Stimulated activated CD8-positive, alpha-beta memory T cell treated with anti-CD3 and anti-CD28 coated beads, Interleukin-15, amount 100 ng/mL, for 24 hours (primary cell): ENCODE data around the gene LRRC74A.

Source experiments
- DNase-seq: peaks from one replicate; pipeline ENCODE4 v3.0.0-alpha.2; 2020; ENCODE audit warnings: low read depth

LRRC74A gene

DNA sequence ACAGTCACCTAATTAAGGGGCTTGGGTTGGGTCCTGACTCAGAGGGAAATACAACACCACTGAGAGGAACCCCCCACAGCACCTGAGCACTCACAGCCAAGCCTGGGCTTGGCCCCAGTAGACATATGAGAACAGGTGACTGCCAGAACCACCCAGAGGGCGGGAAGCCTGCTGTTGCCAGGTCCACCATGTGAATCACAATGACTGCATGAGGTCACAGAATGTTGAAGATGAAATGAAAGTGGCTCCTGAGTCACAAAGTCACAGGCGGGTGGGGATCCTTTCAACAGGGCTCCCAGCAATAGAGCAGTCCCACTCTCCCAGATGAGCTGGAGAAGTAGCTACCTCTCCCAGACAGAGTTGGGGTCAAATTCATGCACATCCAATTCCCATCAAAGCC is at the start of gene LRRC74A:
LRRC74A (plus strand) TSS at position 287 of the 400 bp plus-strand sequence. CDS start 290 bp downstream, outside the sequence.
- DNase-seq = no peak

DNA sequence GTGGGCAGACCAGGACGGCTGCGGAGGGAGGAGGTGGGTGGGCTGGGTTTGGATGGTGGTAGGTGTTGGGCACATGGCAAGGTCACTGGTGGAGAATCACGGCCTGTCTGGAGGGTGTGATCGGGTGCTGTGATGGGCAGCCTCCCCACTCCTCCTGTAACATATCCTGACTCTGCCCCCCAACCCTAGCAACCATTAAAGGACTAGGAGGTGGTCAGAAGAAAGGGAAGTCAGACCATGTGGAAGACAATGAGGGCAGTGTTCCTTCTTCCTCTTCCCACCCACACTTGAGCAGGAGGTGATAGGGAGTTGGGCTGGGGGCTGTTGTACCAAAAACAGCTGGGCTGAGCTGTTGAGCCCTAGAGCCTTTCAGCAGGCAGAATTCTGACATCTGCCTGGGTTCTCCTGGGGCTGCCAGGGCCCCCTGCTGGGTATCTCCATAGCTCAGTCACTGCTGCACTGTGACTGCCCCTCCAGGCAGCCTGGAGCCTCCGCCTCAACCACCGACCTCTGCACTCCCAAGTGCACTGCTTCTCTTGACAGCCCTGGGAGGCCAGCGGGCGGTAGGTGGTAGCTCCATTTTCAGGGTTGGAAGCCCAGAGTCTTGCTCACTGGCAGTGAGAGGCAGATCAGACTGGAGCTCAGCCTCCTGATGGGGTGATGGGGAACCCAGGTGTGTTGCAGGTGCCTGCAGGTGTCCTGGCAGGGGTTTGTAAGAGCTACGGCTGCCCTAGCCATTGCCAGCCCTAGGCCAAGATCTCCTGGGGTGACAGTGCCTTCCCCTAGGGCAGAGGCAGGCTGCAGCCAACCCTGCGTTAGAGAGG is 49.6 kb upstream of the LRRC74A start:
- DNase-seq = no peak

DNA sequence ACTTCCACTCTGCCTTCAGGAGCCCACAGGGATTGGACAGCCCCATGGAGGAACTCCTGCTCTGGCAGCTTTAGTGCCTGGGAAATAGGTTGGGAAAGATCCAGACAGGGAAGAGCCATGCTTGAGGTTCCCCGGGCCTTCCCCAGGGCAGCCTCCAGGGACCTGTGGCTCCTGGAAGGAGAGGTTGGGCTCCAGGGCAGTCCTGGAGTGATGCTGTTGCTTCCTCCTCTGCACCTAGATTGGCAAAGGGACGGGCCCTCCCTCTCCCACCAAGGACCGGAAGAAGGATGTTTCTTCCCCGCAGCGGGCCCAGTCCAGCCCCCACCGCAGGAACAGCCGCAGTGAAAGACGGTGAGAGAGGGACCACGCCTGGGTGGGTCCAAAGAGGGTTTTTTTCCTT is 48.5 kb upstream of the LRRC74A start:
- DNase-seq = no peak

DNA sequence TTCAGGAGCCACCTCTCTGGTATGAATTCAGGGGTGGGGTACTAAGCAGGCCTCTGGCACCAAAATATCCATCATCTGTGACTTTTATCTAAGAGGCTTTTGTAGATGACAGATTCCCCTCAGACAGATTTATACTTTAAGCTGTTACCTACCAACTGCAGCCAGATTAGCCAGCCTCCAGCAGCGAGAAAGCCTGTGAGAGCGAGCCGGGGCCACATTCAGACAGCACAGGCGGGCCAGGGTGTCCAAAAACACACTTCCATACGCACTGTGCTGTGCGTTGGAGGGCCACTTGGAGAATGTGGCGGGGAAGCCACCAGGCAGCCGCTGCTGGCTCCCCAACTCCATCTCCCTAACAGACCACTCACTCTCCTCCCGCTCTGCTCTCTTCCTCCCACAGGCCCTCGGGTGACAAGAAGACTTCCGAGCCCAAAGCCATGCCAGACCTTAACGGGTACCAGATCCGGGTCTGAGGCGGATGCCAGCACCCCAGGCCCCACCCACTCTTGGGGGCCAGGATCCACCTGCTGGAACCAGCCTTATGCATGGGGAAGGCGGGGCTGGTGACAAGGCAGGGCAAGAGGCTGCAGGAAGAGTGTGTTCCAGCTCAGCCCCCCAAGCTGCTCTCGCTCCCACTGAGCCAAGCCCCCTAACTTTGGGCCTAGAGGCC is 47.5 kb upstream of the LRRC74A start:
- DNase-seq = no peak

DNA sequence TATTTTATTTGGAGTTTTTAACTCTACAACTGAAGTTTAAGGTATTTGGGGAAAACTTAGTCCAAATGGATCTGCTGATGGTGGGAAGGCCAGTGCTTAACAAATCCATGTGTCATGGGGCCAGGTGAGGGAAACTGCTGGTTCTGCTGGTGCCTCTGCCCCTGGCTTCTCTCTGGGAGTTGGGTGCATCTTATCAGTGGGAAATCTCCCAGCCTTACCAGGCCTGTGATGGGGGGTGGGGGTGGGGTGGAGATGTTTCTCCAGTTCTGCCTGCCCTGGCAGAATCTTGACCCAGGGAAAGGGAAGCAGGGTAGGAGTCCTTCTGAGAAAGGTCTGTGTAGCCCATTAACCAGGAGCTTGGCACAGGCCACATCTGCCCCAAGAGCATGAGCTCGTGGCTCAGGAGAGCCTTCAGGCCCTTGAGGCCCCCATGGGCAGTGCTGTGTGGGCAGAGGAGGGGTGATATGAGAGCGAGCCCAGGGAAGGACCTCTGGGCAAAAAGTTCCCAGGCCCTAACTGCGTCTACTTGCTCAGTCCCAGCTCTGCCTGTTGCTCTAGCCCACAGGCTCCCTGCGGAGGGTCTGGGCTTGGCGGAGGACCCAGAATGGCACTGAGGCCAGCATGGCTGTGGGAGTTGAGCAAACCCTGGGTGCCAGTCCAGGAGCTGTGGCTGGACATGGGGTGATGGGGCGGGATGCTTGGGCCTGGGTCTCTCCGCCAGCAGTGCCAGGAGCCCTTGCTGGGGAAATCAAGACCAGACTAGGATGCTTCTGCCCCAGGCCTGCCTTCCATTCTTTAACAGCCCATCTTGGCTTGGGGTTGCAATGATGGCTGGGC is 46.8 kb upstream of the LRRC74A start:
- no peak for DNase-seq

DNA sequence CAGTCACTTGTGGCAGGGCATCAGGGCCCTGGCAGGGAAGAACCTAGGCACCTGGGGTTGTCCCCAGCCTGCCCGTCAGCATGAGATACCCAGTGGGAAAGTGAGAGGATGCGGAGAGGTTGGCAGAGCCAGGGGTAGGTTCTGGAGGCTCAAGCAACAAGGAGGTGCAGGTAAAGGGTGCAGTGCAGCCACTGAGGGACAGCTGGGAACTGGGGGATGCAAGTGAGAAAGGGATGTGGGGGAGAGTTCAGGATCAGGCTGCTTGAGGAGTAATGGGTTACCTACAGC is 46.2 kb upstream of the LRRC74A start:
- no peak for DNase-seq

DNA sequence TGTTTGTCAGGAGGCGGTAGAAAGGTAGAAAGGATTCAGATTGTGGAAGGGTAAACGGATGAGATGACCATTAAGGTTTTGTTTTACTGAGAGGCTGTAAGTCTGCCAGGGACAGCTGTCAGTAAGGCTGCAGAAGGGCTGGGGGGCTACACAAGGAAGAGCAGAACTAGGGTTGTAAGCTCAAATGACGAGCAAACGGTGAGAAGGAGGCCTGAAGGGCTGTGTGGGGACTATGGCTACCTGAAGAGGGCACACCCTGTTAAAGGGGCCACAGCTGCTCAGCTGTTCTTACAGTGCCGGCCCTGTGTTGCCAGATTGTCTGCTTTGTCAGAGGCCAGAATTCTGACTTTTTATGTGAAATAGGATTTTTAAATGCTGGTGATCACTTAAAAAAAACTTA is 45.8 kb upstream of the LRRC74A start:
- DNase-seq = no peak

DNA sequence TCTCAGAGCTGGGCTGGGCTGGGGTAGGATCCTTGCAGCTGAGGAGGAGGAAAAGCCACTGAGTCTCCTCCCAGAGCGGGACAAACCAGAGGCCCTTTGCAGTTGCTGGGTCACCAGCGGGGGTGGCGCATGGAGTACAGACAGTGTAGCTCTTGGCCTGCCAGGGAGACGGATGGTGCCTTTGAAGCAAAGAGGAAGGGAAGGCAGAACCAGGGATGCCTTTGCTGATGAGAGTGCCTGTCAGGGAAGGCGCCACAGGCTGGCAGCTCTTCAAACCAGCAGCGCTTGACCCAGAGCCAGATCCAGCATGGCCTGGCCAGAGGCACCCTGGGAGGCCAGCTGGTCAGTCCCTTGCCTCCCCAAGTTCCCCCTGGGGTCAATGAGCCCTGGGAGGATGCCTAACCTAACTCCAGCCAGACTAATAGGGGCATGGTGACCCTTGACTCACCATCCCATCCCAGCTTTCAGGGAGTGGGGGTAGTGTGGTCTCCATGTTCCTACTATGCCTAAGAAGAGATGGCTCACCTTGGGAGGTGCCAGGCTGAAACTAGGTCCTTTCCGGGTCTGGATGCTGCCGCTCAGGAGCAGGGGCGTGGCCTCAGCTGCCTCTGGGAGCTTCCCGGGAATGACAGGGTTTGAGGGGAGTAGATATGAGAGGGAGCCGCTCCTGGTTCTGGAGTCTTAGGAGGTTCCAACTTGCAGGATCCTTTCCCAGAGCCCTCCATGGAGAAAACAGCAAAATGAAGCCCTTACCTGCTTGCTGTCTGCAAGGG is 45.1 kb upstream of the LRRC74A start:
- DNase-seq = no peak

DNA sequence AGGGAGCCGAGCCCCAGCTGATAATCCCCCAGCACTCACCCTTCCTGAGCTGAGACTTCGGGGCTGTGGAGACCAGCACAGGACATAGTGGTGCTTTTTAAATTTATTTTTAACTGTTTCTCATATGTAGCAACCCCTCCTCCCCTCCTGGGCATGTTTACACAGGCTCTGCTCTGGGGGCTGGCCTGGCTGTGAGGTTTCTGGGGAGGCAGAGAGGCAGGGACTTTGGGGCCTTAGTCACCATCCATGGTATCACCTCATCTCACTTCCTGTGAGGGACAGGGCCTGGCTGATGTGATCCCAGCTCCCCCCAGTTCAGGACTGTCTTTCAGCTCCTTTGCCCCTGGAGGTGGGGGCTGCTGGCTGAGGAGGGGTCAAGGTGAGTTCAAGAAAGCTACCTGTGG is 44.6 kb upstream of the LRRC74A start:
- DNase-seq = no peak

DNA sequence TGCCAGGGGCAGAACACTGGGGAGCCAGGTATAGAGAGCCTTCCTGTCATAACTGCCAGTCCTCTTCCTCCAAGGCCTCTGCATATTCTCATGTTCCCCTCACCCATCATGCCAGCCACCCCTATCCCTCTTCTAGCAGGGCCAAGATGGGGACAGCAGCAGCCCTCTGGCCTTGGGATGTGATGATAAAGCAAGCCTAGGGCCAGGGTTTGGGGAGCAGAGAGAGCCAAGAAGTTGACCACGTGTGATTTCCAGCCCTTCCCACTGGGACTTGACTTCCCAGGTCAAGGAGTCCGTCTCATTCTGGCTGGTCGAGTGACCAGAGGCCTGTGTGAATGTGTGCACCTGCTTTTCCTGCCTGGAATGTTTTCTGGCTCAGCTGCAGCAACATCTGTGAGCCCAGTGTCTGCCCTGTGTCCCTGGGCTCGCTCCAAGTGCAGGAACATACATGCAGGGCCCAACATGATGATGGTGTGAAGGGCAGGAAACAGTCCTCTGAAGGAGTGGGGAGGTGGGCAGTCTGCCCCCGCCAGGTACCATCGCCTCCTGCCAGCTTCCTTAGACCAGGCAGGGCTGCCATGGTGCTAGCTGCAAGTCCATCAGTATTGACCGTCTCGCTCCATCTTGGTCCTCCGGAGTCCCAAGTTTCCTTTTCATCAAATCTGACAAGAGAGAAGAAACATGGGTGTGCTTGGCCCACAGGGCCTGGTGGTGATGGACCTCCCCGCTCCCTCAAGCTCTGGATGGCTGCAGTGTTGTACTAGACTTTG is 43.9 kb upstream of the LRRC74A start:
- DNase-seq = no peak

DNA sequence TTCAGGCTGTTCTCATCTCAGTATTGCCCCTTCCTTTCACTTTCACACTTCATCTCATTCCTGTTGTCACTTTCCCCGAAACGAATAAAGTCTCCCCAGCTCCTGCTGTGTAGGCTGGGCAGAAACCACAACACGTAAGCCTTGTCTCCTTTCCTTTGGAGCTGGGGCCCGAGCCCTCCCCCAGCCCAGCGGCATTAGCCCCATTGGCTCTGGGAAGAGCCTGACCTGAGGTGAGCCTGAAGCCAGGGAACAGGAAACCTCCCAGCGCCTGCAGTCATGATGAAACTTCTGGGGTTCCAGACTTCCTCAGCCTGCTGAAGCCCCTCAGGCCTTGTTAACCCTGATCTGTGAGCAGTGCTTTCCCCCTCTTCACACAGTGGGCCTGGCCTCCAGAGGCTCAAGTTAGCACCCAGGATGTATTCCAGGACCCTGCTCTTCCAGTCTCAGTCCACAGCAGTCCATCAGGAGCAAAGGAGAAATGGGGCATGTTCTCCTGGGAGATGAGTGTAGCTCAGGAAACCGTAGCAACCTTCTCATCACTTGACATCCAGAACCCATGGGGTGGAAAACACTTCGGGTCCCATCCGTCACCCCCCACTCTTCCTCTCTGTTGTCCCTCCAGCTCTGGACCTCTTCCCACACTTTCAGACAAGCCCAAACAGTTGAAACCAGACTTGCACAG is 43.2 kb upstream of the LRRC74A start:
- DNase-seq = no peak

DNA sequence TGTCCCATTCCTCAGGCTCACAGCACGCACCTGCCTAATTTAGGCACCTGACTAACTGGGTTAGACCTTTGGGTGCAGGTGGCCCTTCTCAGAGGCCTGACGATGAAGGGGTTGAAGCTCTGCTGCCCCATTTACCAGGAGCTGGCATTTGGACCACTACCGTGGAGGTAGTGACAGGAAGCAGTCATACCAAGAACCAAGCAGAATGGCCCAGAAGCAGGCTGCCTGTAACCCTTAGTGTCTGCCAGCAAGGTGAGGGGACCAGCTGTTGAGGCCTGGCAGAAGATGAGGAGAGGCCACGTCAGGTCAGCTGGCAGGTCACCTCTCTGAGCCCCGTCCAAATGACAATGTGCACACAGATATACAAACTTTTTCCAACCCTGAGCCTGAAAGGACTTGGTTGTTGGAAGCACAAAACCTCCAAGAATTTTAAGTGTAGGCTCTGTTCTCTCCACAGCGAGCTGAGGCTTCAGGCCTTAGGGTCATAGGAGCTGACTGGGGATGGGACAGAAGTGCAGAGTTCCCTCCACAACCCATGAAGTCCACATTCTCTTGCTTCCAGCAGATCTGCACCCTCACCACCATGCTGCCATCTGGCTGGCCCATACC is 41.8 kb upstream of the LRRC74A start:
- DNase-seq = no peak

DNA sequence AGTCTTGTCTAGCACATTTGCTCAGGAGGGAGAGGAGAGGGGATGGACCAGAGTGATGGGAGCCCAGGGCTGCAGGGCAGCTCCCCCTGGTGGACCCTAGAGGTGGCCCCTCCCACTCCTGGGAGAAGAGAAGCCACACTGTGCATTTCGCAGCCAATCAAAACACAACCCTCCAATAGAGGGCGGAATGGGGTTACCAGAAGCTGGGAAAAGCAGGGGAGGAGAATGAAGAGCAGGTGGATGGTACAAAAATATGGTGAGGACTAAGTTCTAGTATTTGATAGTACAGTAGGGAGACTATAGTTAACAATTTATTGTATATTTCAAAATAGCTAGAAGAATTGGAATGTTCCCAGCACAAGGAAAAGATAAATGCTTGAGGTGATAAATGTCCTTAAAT is 41.3 kb upstream of the LRRC74A start:
- DNase-seq = no peak

DNA sequence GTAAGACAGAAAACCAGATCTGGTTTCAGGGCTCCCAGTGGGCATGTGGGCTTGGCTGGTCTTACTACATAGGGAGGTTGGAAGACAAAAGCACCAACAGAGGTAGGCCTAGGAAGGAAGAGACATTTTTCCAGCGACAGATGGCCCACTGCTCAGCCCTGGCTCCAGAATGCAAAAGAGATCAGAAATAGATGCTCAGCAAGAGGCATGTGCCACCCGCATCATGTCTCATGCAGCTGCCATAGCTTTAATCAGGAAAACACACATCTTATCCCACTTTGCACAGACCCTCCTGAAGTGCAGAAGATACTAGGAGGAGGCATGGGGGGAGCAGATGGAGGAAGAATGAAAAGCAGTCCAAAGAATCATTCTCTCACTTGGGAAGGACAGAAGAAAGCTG is 39.6 kb upstream of the LRRC74A start:
- no peak for DNase-seq

DNA sequence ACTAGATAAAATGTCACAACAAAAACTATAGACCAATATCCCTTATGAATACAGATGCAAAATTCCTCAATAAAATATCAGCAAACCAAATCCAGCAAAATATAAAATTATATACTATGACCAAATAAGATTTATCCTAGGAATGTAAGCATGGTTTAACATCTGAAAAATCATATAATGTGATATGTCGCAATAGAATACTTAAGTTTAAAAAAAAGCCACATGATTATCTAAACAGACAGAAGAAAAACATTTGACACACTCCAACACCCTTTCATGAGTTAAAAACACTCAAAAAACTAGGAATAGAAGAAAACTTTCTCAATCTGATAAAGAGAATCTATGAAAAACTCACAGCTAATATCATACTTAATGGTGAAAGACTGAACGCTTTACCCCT is 33.8 kb upstream of the LRRC74A start:
- no peak for DNase-seq

DNA sequence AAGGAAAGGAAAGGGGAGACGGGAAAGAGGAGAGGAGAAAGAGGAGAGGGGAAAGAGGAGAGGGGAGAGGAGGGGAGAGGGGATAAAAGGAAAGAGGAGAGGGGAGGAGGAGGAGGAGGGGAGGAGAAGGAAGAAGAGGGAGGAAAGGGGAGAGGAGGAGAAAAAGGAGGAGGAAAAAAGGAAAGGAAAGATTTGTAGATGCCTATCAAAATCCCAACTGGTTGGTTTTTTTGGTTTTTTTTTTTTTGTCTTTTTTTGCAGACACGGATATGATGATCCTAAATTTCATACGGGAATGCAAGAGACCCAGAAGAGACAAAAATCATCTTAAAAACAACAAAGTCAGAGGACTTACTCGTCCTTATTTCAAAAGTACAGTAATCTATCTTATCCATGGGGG is 32.9 kb upstream of the LRRC74A start:
- DNase-seq = no peak

DNA sequence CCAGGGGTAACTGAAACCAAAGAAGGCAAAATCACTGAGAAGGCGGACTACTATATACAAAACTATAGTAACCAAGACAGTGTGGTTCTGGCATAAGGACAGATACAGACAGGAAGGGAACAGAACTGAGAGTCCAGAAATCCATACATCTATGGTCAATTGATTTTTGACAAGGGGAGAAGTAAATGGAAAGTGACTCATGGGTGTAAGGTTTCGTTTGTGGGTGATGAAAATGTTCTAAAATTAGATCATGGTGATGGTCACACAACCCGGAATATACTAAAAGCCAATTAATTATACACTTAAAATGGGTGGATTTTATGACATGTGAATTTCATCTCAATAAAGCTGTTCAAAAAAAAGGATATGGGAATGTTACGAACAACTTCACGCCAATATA is 32.3 kb upstream of the LRRC74A start:
- DNase-seq = no peak

DNA sequence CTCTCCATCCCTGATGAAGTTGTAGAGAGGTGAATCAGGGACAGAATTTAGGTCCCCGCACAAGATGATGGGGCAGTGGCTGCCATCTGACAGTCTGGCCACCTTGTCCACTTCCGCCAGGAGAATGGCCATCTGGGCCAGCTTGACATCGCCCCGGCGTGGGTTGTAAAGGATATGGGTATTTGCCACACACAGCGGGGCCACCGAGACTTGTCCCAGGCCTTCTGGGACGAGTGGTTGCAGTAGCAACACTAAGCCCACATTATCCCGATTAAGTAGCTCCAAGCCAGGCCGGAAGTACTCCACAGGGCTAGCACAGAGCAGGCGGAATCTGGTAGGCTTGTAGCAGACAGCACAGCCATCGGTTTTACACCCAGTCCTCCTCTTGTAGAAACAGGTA is 19.8 kb upstream of the LRRC74A start:
- DNase-seq = no peak

DNA sequence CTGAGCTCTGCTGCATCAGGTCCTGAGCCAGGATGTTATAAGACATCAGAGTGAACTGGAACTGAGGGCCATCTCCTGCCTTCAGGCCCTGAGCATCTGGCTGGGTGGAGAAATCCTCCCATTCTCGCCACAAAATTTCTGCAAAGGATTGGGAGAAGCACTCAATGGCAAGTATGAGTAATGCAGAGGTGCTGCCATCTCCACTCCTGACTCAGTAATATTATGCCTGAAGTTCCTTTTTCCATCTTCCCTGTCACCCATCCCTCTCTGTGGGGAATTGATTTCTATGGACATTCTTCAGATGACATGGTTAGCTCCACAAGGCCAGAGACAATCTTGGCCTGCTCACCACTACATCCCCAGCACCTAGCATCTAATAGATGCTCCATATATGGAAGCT is 18.2 kb upstream of the LRRC74A start:
- no peak for DNase-seq

DNA sequence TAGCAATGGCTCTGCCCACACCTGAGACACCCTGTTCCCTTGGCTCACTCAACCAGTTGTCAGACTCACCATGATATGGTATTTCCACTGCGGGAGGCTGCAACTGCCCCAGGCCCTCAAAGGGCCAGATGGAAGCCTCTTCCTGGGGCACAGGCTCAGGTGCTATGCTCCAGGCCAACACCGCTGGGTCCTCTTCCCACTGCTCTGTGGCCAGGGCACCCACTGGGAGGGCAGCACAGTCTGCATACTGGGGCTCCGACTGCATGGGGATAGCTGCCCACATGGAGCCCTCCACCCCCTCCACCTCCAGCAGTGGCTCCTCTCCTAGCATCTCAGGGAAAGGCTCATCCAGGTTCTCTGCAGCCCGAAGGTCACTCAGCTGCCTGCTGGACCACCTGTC is 17.2 kb upstream of the LRRC74A start:
- DNase-seq = no peak

DNA sequence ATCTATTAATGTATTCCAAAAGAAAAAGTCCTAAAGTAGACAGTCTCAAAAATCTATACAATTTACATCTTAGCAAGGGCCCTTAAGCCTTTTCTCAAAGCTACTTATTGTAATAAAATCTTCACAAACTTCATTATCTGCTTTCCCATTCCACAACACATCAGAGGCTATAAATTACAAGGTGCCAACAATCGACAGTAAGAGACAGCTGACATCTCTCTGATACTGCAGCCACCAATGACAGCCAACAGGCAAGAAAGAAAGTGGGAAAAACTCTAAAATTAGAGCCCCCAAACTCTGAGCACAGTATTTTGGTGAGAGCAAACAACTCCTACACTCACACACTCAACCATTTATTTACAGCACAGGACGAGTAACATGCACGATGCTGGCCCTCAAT is 15.7 kb upstream of the LRRC74A start:
- DNase-seq = no peak
